ENCODE results near the gene CHST10.
"Not testable (repeated sequence)": the region's sequence is repeated elsewhere in the genome, so short reads cannot be mapped to it uniquely, and the experiment has no call there.

The CHST10 gene

DNA sequence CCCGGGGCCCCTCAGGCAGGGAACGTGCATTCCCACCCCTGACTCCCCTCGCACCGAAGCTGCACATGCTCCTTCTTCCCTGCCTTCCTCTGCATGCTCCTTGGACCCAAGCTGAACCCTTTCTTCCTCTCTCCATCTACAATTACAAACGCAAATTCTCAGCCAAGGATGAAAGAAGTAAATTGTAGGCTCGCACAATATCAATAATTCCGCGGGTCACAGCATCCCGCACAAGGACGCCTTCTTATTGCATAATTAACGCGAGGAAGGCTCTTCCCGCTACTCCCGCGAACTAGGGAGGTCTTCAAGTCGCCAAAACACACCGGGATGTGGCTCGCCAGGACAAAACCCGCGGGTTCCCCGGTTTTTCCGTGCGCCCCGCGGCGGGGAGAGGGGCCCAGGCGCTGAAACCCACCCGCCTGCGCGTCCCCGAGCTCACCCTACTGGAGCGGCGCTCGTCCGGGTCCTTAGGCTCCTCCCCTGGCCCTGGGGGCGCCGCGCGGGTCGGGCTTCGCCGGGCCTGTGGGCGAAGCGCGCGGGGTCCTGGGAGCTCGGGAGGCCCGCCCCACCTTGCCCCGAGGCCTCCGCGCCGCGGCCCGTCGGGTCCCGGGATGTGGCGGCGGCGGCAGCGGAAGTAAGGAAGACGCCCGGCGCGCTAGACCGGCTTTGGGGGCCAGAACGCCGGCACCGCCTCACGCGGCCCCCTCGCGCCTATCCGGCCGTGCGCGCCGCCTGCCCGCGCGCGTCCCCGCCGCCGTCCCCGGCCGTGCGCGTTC is at the start of gene CHST10:
Gene CHST10, minus strand, starts transcription at position 734 of the 776 bp plus-strand sequence. CDS start 10,993 bp downstream, outside the sequence.
- DNase-seq (ENCODE audit: low spot score): peak; percentile 65

DNA sequence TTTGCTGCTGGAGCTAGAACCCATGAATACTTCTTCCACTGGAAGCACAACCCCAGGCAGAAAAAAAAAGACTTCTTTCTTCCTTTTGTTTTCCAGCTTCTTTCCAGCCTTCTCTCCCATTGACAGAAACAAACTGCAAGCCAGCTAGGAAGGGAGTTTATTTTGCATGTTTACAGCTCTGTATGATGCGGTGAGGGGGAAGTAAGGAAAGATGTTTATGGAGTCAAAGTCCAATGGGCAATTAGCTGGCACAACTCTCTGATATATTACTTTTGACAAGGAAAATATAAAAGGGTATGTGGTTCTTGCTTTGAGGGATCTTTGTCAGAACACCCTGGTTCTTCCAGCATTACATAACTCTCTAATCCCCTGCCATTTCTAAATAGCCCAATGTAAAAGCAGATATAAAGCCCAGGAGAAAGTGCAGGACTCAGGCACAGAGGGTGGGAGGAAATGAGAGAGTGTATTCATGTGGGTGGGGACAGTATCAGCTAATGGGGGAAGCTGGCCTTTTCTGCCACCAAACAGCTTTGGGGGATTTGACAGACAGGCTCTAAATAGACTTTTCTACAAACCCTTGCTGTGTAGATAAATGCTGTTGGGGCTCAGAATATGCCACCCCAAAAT is 43.5 kb upstream of the CHST10 start:
- no peak for DNase-seq (ENCODE audit: low spot score)

GRCh38 chr2:100456357-100456756 is 38.9 kb upstream of the CHST10 start:
- DNase-seq (ENCODE audit: low spot score): not testable (repeated sequence)

DNA sequence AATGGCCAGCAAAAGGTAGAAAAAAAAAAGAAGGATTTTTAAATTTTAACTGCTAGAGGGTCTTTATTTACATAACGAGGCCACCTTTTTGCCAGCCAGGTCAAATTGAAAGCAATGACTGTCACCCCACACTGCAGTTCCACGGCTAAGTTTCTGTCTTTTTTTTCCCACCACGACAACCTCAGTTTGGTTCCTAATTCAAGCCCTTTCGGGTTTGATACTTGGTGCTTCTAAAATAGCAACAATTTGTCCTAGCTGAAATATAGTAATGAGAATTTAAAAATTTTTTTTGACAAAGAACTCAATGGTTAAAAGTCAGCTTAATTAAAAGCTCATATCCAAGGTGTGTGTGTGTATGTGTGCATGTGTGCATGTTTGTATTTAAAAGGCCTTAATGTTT is 36.4 kb upstream of the CHST10 start:
- DNase-seq (ENCODE audit: low spot score): no peak

GRCh38 chr2:100451734-100452133 is 34.3 kb upstream of the CHST10 start:
- no peak for DNase-seq (ENCODE audit: low spot score)

GRCh38 chr2:100451092-100451491 is 33.6 kb upstream of the CHST10 start:
- DNase-seq (ENCODE audit: low spot score): no peak

GRCh38 chr2:100446696-100447095 is 29.2 kb upstream of the CHST10 start:
- DNase-seq (ENCODE audit: low spot score): no peak

- no peak for DNase-seq (ENCODE audit: low spot score)
Observed at GRCh38 chr2:100437751-100438150, 20.3 kb upstream of the CHST10 start.

GRCh38 chr2:100429726-100430125 is 12.3 kb upstream of the CHST10 start:
- DNase-seq (ENCODE audit: low spot score): no peak

GRCh38 chr2:100427627-100428258 is 10.3 kb upstream of the CHST10 start:
- peak; percentile 80 for DNase-seq (ENCODE audit: low spot score)

DNA sequence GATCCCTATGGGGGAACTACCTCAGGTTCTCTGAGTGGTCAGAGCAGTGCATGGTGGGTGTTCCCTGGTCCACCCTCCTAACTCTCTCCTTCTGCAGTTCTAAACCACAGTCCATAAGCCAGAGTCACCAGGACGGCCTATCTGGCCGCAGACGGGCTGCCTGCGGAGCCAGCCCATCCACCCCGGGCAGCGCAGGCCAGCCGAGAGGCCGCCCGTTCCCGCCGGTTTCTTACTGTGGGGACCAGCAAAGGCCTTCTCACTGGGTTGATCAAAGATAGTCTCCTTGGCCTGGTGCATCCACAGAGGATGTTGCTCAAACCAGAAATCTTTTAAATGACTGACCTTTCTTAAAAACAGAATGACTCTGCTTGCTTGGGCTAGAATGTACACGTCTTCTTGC is 9.6 kb upstream of the CHST10 start:
- DNase-seq (ENCODE audit: low spot score): no peak

- no peak for DNase-seq (ENCODE audit: low spot score)
Observed at GRCh38 chr2:100426384-100426720, 8.9 kb upstream of the CHST10 start.

DNA sequence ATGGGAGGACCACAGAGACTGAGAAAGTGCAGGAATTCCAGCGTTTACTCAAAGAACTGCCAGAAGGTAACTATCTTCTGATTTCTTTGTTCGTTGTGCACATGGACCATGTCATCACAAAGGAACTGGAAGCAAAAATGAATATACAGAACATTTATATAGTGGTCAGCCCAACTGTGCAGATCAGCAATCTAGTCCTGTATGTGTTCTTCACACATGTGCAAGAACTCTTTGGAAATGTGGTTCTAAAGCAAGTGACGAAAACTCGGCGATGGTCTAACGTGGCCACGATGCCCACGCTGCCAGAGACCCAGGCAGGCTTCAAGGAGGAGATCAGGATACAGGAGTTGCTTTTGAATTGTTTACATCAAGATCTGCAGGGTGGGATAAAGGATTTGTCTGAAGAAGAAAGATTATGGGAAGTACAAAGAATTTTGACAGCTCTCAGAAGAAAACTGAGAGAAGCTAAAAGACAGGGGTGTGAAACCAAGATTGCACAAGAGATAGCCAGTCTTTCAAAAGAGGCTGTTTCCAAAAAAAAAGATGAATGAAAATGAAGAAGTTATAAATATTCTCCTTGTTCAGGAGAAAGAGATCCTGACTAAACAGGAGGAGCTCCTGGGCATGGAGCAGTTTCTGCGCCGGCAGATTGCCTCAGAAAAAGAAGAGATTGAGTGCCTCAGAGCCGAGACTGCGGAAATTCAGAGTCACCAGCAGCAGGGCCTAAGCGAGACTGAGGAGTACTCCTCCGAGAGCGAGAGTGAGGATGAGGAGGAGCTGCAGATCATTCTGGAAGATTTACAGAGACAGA is 8.3 kb upstream of the CHST10 start:
- no peak for DNase-seq (ENCODE audit: low spot score)

GRCh38 chr2:100425107-100425506 is 7.6 kb upstream of the CHST10 start:
- no peak for DNase-seq (ENCODE audit: low spot score)

DNA sequence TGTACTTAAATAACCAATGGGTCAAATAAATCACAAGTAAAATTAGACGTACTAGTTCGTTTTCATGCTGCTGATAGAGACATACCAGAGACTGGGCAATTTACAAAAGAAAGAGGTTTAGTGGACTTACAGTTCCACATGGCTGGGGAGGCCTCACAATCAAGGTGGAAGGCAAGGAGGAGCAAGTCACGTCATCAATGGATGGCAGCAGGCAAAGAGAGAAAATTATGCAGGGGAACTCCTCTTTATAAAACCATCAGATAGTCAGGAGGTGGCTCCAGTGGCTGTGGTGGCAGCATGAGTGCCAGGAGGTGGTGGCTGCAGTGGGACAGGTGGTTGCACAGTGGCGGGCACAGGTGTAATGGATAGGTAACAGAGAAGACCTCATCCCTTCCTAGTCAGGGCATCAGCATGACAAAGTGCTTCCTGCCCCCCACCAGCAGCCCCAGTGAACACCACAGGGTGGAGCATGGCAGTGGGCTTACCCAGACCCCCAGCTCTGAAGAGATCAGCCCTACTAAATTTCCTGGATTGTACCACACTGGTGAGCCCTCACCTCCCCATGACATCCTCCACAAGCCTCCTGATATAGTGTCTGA is 6.9 kb upstream of the CHST10 start:
- DNase-seq (ENCODE audit: low spot score): no peak

DNA sequence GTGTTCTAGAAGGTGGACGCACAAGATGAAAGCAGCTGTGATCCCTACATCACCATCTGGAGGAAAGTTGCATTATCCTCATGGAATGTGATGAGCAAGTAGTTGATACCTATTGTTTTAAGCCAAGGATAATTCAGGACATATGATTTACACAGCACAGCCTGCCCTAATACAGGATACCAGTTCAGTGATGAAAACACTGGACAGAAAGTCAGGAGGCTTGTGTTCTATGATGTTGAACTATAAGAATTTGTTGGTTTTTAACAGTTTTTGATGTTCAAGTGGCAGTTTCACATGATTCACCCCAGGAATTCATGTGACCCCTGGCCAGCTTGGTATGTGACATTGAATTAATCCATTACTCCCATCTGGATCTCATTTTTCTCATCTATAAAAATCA is 6.2 kb upstream of the CHST10 start:
- no peak for DNase-seq (ENCODE audit: low spot score)

- DNase-seq (ENCODE audit: low spot score): peak; percentile 59
Observed at GRCh38 chr2:100422320-100423055, 5.0 kb upstream of the CHST10 start.

DNA sequence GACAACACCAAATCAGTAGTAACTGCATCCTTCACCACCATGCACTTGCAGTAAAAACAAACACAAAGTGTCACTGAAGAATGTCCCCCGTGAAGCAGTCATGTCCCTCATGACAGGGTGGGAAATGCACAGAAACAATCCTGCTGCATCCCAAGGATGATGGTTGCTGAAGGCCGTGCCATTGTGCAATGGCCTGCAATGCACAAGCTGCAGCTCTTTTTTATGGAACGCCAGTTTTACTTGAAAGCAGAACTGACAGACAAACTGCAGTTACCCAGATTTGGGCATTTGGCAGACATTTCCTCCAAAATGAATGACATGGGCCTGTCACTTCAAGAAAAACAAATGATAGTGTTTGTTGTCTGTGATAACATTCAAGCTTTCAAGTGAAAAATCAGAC is 2.4 kb upstream of the CHST10 start:
- no peak for DNase-seq (ENCODE audit: low spot score)

DNA sequence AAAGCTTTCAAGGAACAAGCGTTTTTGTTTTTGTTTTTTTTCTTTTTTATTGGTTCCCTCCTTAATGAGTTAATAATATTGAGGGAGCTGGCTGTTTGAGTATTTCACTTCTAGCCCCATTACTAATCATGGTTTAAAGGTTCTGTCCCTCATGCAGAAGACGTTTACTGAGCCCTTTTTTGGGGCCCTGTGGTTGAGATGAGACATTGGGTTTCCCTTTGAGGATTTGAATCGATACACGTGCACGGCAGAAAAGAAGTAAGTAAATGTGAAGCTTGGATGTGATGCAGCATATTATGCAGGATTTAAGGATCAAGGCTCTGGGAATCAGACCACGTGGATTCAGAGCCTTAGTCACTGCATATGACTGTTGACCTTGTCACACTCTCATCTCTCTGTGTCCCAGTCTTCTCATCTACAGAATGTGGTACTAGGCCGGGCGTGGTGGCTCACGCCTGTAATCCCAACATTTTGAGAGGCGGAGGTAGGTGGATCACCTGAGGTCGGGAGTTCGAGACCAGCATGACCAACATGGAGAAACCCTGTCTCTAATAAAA is 1.0 kb upstream of the CHST10 start:
- no peak for DNase-seq (ENCODE audit: low spot score)

DNA sequence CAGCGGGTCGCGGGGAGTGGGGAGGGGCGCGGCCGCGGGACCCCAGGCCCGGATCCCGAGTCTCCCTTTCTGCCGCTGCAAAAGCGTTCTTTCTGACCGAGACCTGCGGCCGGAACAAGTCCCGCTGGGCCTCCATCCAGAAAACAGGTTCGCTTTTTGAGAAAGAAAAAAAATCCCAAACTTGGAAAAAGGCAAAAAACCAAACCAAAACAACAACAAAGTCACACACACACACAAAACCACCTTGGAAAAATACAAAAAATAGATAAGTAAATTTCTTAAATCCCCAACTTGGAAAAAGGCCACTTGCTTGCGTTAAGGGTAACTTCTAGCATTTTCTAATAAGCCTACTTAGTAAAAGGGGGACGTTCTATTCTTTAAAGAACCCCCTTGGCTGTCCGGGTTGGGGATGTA is 250 bp upstream of the CHST10 start:
- DNase-seq (ENCODE audit: low spot score): no peak

DNA sequence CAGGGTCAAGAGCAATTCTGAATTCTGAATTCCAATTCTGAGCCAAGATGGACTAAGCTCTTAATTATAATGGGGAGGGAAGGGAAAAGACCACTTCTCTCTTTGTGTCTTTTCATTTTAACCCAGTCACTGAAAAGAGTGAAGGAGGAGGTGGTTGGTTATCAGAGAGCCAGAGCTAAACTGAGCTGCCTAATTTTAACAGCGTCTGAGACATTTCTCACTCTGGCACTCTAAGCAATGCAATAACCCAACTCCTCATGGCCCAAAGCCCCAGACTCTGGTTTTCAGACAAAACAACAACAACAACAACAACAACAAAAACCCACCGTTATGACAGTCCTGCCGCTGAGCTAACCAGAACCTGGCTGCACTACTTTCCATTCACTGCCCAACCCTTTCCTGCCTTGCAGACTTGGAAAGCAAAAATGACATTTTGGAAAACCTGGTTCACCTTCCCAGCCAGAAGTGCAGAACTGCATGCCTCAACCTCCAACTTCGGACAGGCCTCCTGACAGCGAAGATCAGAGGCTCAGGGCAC is 1.0 kb downstream of the CHST10 start:
- DNase-seq (ENCODE audit: low spot score): no peak
